HEK293T (cell line): Measurements from ENCODE around the gene METAP1D.

Experiments used
- BHLHE40 ChIP-seq: fragments of 450-650 bp; IDR thresholded peaks from 2 replicates; pipeline ENCODE4 v1.6.1; 2016; ENCODE audit warnings: mild to moderate bottlenecking, moderate library complexity, borderline replicate concordance
- FOXM1 ChIP-seq: fragments of 450-650 bp; IDR thresholded peaks from 2 replicates; pipeline ENCODE4 v1.6.1; 2017; ENCODE audit warnings: mild to moderate bottlenecking, borderline replicate concordance
- HDGF ChIP-seq: fragments of 450-650 bp; IDR thresholded peaks from 2 replicates; pipeline ENCODE4 v1.6.1; 2017; ENCODE audit warnings: antibody characterized with exemption, borderline replicate concordance
- L3MBTL2 ChIP-seq: fragments of 450-650 bp; conservative IDR thresholded peaks from 2 replicates; pipeline ENCODE4 v1.6.1; 2016; ENCODE audit warnings: mild to moderate bottlenecking
- SUZ12 ChIP-seq: fragments of 450-650 bp; IDR thresholded peaks from 2 replicates; pipeline ENCODE4 v1.6.1; 2016; ENCODE audit warnings: mild to moderate bottlenecking

GRCh38 chr2:172040311-172040710 is 40.6 kb downstream of the METAP1D start:
- TF ChIP-seq BHLHE40 (no peak), HDGF (no peak), L3MBTL2 (no peak), FOXM1 (no peak), SUZ12 (no peak)
